ENCODE data around the gene ELAVL3.

DNA sequence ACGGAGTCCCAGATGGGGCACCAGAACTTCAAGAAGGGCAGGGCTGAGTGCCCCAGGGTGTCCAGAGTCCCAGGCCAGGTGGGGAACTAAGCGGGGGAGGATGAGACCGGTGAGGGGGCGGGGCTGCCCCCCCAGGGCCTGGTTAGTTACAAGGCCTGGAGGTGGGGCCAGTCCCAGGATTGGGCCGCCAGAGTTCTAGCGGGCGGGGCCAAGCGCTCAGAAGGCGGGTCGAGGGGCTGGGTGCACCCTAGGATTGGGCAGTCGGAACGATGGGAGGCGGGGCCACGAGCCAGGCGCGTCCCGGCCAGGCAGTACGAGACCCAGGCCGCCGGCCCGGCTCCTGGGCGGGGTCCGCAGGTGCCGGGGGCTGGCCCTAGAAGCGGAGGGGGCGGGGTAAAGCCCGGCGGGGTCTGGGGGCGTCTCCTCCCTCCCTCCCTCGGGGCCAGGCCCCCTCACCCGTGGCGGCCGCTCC, 24.2 kb upstream of the ELAVL3 start:
- no peak for TF ChIP-seq POLR2A (IDR thresholded peaks at IDR 0.05)
- TF ChIP-seq, protein P1, sequence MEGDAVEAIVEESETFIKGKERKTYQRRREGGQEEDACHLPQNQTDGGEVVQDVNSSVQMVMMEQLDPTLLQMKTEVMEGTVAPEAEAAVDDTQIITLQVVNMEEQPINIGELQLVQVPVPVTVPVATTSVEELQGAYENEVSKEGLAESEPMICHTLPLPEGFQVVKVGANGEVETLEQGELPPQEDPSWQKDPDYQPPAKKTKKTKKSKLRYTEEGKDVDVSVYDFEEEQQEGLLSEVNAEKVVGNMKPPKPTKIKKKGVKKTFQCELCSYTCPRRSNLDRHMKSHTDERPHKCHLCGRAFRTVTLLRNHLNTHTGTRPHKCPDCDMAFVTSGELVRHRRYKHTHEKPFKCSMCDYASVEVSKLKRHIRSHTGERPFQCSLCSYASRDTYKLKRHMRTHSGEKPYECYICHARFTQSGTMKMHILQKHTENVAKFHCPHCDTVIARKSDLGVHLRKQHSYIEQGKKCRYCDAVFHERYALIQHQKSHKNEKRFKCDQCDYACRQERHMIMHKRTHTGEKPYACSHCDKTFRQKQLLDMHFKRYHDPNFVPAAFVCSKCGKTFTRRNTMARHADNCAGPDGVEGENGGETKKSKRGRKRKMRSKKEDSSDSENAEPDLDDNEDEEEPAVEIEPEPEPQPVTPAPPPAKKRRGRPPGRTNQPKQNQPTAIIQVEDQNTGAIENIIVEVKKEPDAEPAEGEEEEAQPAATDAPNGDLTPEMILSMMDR (IDR thresholded peaks at IDR 0.05) = no peak

Data from upper lobe of left lung (tissue), 4 donors.